Measurements from ENCODE around the gene MTCH1. TPM values are rescaled to one million over a fixed set of nuclear protein-coding genes. Genes with fewer than 3 reads are reported as not detected.

Gene MTCH1
- 203 TPM for polyA plus RNA-seq (2013, experiment 1 of 4)
- polyA plus RNA-seq (2013, experiment 2 of 4): 215 TPM
- 153 TPM for polyA plus RNA-seq (2013, experiment 3 of 4)
- polyA plus RNA-seq (2013, experiment 4 of 4): 170 TPM

GRCh38 chr6:36985808-36986703 is at the start of gene MTCH1:
Gene MTCH1 (minus strand): TSS chr6:36986196. CDS start chr6:36986173, 23 bp downstream.
- H3K9me3 ChIP-seq (ENCODE audit: control insufficient read depth, low read length): no peaks in the 10 kb centered on the region
- peaks cover 31% of the 10 kb centered on the region for H3K4me1 ChIP-seq (ENCODE audit: control insufficient read depth, insufficient read depth, low read length)
- no peaks in the 10 kb centered on the region for H3K27me3 ChIP-seq (ENCODE audit: control insufficient read depth, insufficient read depth, low read length, poor library complexity, severe bottlenecking)
- peak within 1 kb of the TSS; percentile 91 for H3K4me3 ChIP-seq (ENCODE audit: insufficient read depth, low read depth, low read length)
- peak within 1 kb of the TSS; percentile 70 for H3K27ac ChIP-seq (ENCODE audit: insufficient read depth, low read depth, low read length, poor library complexity, severe bottlenecking)
- no peaks in the 10 kb centered on the region for H3K36me3 ChIP-seq (ENCODE audit: control insufficient read depth, insufficient read depth, low read length)
- 0% methylated on average over 101 of the region's 101 CpGs for WGBS, 2 experiments

GRCh38 chr6:37033819-37034795 is 48.1 kb upstream of the MTCH1 start:
- Histone ChIP-seq H3K27ac (ENCODE audit: insufficient read depth, low read depth, low read length, poor library complexity, severe bottlenecking) (no peak overlapping the region), H3K36me3 (ENCODE audit: control insufficient read depth, insufficient read depth, low read length) (no peaks in the 10 kb centered on the region), H3K4me1 (ENCODE audit: control insufficient read depth, insufficient read depth, low read length) (no peaks in the 10 kb centered on the region), H3K4me3 (ENCODE audit: insufficient read depth, low read depth, low read length) (no peak overlapping the region), H3K27me3 (ENCODE audit: control insufficient read depth, insufficient read depth, low read length, poor library complexity, severe bottlenecking) (no peaks in the 10 kb centered on the region), H3K9me3 (ENCODE audit: control insufficient read depth, low read length) (no peaks in the 10 kb centered on the region)
- WGBS, 2 experiments: 87 to 89% methylated on average over 8 of the region's 8 CpGs

- Histone ChIP-seq H3K9me3 (ENCODE audit: control insufficient read depth, low read length) (no peaks in the 10 kb centered on the region), H3K4me1 (ENCODE audit: control insufficient read depth, insufficient read depth, low read length) (no peaks in the 10 kb centered on the region), H3K36me3 (ENCODE audit: control insufficient read depth, insufficient read depth, low read length) (no peaks in the 10 kb centered on the region), H3K27ac (ENCODE audit: insufficient read depth, low read depth, low read length, poor library complexity, severe bottlenecking) (no peak overlapping the region), H3K4me3 (ENCODE audit: insufficient read depth, low read depth, low read length) (no peak overlapping the region), H3K27me3 (ENCODE audit: control insufficient read depth, insufficient read depth, low read length, poor library complexity, severe bottlenecking) (no peaks in the 10 kb centered on the region)
- WGBS, 2 experiments: 91 to 94% methylated on average over 7 of the region's 7 CpGs
Observed at GRCh38 chr6:37033255-37033654, 47.3 kb upstream of the MTCH1 start.

GRCh38 chr6:37032239-37032638 is 46.2 kb upstream of the MTCH1 start:
- Histone ChIP-seq H3K27me3 (ENCODE audit: control insufficient read depth, insufficient read depth, low read length, poor library complexity, severe bottlenecking) (no peaks in the 10 kb centered on the region), H3K4me1 (ENCODE audit: control insufficient read depth, insufficient read depth, low read length) (no peaks in the 10 kb centered on the region), H3K36me3 (ENCODE audit: control insufficient read depth, insufficient read depth, low read length) (no peaks in the 10 kb centered on the region), H3K27ac (ENCODE audit: insufficient read depth, low read depth, low read length, poor library complexity, severe bottlenecking) (no peak overlapping the region), H3K4me3 (ENCODE audit: insufficient read depth, low read depth, low read length) (no peak overlapping the region), H3K9me3 (ENCODE audit: control insufficient read depth, low read length) (no peaks in the 10 kb centered on the region)
- WGBS, 2 experiments: 92 to 93% methylated on average over 7 of the region's 7 CpGs

GRCh38 chr6:37030599-37030998 is 44.6 kb upstream of the MTCH1 start:
- H3K4me3 ChIP-seq (ENCODE audit: insufficient read depth, low read depth, low read length): no peak overlapping the region
- no peaks in the 10 kb centered on the region for H3K4me1 ChIP-seq (ENCODE audit: control insufficient read depth, insufficient read depth, low read length)
- 100% methylated on average over 2 of the region's 2 CpGs for WGBS, 2 experiments
- H3K36me3 ChIP-seq (ENCODE audit: control insufficient read depth, insufficient read depth, low read length): no peaks in the 10 kb centered on the region
- no peaks in the 10 kb centered on the region for H3K9me3 ChIP-seq (ENCODE audit: control insufficient read depth, low read length)
- H3K27ac ChIP-seq (ENCODE audit: insufficient read depth, low read depth, low read length, poor library complexity, severe bottlenecking): no peak overlapping the region
- H3K27me3 ChIP-seq (ENCODE audit: control insufficient read depth, insufficient read depth, low read length, poor library complexity, severe bottlenecking): no peaks in the 10 kb centered on the region

GRCh38 chr6:37029249-37029971 is 43.4 kb upstream of the MTCH1 start:
- no peaks in the 10 kb centered on the region for H3K27me3 ChIP-seq (ENCODE audit: control insufficient read depth, insufficient read depth, low read length, poor library complexity, severe bottlenecking)
- WGBS, 2 experiments: 53 to 66% methylated on average over 3 to 4 of the region's 4 CpGs

GRCh38 chr6:37027811-37028469 is 41.9 kb upstream of the MTCH1 start:
- WGBS, 2 experiments: 93 to 94% methylated on average over 17 of the region's 17 CpGs
- no peak overlapping the region for H3K27ac ChIP-seq (ENCODE audit: insufficient read depth, low read depth, low read length, poor library complexity, severe bottlenecking)

More at GRCh38 chr6:37029249-37029971, 43.4 kb upstream of the MTCH1 start:
- Histone ChIP-seq H3K4me3 (ENCODE audit: insufficient read depth, low read depth, low read length) (no peak overlapping the region), H3K27ac (ENCODE audit: insufficient read depth, low read depth, low read length, poor library complexity, severe bottlenecking) (no peak overlapping the region), H3K9me3 (ENCODE audit: control insufficient read depth, low read length) (no peaks in the 10 kb centered on the region), H3K36me3 (ENCODE audit: control insufficient read depth, insufficient read depth, low read length) (no peaks in the 10 kb centered on the region), H3K4me1 (ENCODE audit: control insufficient read depth, insufficient read depth, low read length) (no peaks in the 10 kb centered on the region)

GRCh38 chr6:37027036-37027720 is 41.2 kb upstream of the MTCH1 start:
- Histone ChIP-seq H3K4me3 (ENCODE audit: insufficient read depth, low read depth, low read length) (no peak overlapping the region), H3K27ac (ENCODE audit: insufficient read depth, low read depth, low read length, poor library complexity, severe bottlenecking) (no peak overlapping the region), H3K9me3 (ENCODE audit: control insufficient read depth, low read length) (no peaks in the 10 kb centered on the region), H3K4me1 (ENCODE audit: control insufficient read depth, insufficient read depth, low read length) (no peaks in the 10 kb centered on the region), H3K27me3 (ENCODE audit: control insufficient read depth, insufficient read depth, low read length, poor library complexity, severe bottlenecking) (no peaks in the 10 kb centered on the region), H3K36me3 (ENCODE audit: control insufficient read depth, insufficient read depth, low read length) (no peaks in the 10 kb centered on the region)
- WGBS, 2 experiments: 89 to 90% methylated on average over 15 of the region's 15 CpGs

More at GRCh38 chr6:37027811-37028469, 41.9 kb upstream of the MTCH1 start:
- H3K27me3 ChIP-seq (ENCODE audit: control insufficient read depth, insufficient read depth, low read length, poor library complexity, severe bottlenecking): no peaks in the 10 kb centered on the region
- H3K36me3 ChIP-seq (ENCODE audit: control insufficient read depth, insufficient read depth, low read length): no peaks in the 10 kb centered on the region
- no peaks in the 10 kb centered on the region for H3K4me1 ChIP-seq (ENCODE audit: control insufficient read depth, insufficient read depth, low read length)
- H3K4me3 ChIP-seq (ENCODE audit: insufficient read depth, low read depth, low read length): no peak overlapping the region
- H3K9me3 ChIP-seq (ENCODE audit: control insufficient read depth, low read length): no peaks in the 10 kb centered on the region

Measured in ectodermal cell (in vitro differentiated cells).